Lung (tissue), 12 donors: ENCODE results near the gene RNPEPL1. TPM values are rescaled to one million over a fixed set of nuclear protein-coding genes. Genes with fewer than 3 reads are reported as not detected.

ENCODE experiments used
- ATAC-seq: fragments of 200-7000 bp; cut with Tn5 transposase; one replicate; pipeline ENCODE4 v1.9.1; 2020; ENCODE audit warnings: moderate number of reproducible peaks; ENCODE audit not compliant: insufficient read depth, low FRiP score
- DNase-seq, 3 donors: peaks; one replicate each; pipeline ENCODE4 v3.0.0-alpha.2; 2013 to 2017
- H3K27ac ChIP-seq, 2 donors: one replicate each; pipeline ENCODE4 v1.5.1; 2013; ENCODE audit warnings: mild to moderate bottlenecking in 2 of 2, moderate library complexity in 2 of 2, control low read depth in 1 of 2, inconsistent platforms in 1 of 2, low read depth in 1 of 2, low read length in 1 of 2
- H3K27me3 ChIP-seq, 3 donors: one replicate each; pipeline ENCODE4 v1.5.1; 2013; ENCODE audit warnings: low read length in 2 of 3; ENCODE audit not compliant: control insufficient read depth in 3 of 3, insufficient read depth in 3 of 3
- H3K36me3 ChIP-seq, 4 donors: one replicate each; pipeline ENCODE4 v1.5.1; 2013; ENCODE audit warnings: low read length in 4 of 4, mild to moderate bottlenecking in 1 of 4, moderate library complexity in 1 of 4; ENCODE audit not compliant: control insufficient read depth in 4 of 4, insufficient read depth in 4 of 4
- H3K4me1 ChIP-seq, 5 donors: one replicate each; pipeline ENCODE4 v1.5.1; 2013; ENCODE audit warnings: low read length in 5 of 5, mild to moderate bottlenecking in 2 of 5, moderate library complexity in 1 of 5; ENCODE audit not compliant: control insufficient read depth in 5 of 5, insufficient read depth in 5 of 5
- H3K4me3 ChIP-seq: one replicate; pipeline ENCODE4 v1.5.1; 2013; ENCODE audit warnings: mild to moderate bottlenecking, control low read depth, moderate library complexity
- H3K9ac ChIP-seq, 2 donors: one replicate each; pipeline ENCODE4 v1.5.1; 2013; ENCODE audit warnings: low read length in 2 of 2, control low read depth in 1 of 2; ENCODE audit not compliant: insufficient read depth in 1 of 2
- H3K9me3 ChIP-seq, 4 donors: one replicate each; pipeline ENCODE4 v1.5.1; 2013; ENCODE audit warnings: low read length in 3 of 4, mild to moderate bottlenecking in 1 of 4, moderate library complexity in 1 of 4; ENCODE audit not compliant: control insufficient read depth in 4 of 4, insufficient read depth in 3 of 4
- CTCF ChIP-seq: IDR thresholded peaks from 2 replicates; pipeline ENCODE4 v1.5.1; 2012; ENCODE audit warnings: mild to moderate bottlenecking; ENCODE audit errors: control extremely low read depth, extremely low read depth
- WGBS, 2 donors: extraction: QIAGEN DNeasy Blood & Tissue Kit; methylation state at CpG; one replicate each; pipeline ENCODE4 v1.1.7; 2013; 5-methylcytosine and 5-hydroxymethylcytosine counted together
- polyA plus RNA-seq, 2 donors: library from polyadenylated mRNA; stranded (reverse); fragments of 200-250 nt; gene quantifications; one replicate each; pipeline ENCODE4 v1.2.1, GENCODE V29; 2013
- total RNA-seq, 2 donors: library from RNA; depleted of rRNA in 1 of 2; stranded (reverse); fragments of >200 nt in 1 of 2; gene quantifications; one replicate each; pipeline ENCODE4 v1.2.1, GENCODE V29; 2014 to 2021
- donor health status: control.
- donor health status: control.
- donor health status: Bipolar disorder and iron deficiency.
- donor health status: healthy.
- donor health status: DM: yes; HTN: yes; CAD: no.

RNPEPL1 gene
- total and polyA plus RNA-seq, 4 donors: 24.5 to 235 (median 88.2) TPM

GRCh38 chr2:240577281-240578109, 9.2 kb downstream of the RNPEPL1 start:
- no peak for TF ChIP-seq CTCF
- DNase-seq: no peak
- no peak for ATAC-seq
- Histone ChIP-seq H3K4me1 (peaks cover 0 to 17% (median 0%) of the 10 kb centered on the region in 5 donors), H3K9ac (no peak overlapping the region), H3K4me3 (no peak overlapping the region), H3K36me3 (peaks cover 0 to 63% (median 1%) of the 10 kb centered on the region in 4 donors), H3K27me3 (no peaks in the 10 kb centered on the region), H3K9me3 (no peaks in the 10 kb centered on the region), H3K27ac (peak overlapping the region in 1 of 2 donors; percentile 95)
- WGBS, 2 donors: 93 to 95% methylated on average over 24 to 26 of the region's 26 CpGs

GRCh38 chr2:240578110-240578450, 9.8 kb downstream of the RNPEPL1 start:
- no peak for TF ChIP-seq CTCF
- Histone ChIP-seq H3K27me3 (no peaks in the 10 kb centered on the region), H3K4me1 (peaks cover 0 to 17% (median 0%) of the 10 kb centered on the region in 5 donors), H3K27ac (peak overlapping the region in 1 of 2 donors; percentile 95), H3K9ac (no peak overlapping the region), H3K36me3 (peaks cover 0 to 60% (median 2%) of the 10 kb centered on the region in 4 donors), H3K9me3 (no peaks in the 10 kb centered on the region), H3K4me3 (no peak overlapping the region)
- DNase-seq (no peak), ATAC-seq (no peak)
- 95 to 97% methylated on average over 9 of the region's 9 CpGs for WGBS, 2 donors

- H3K36me3 ChIP-seq: peaks cover 0 to 57% (median 2%) of the 10 kb centered on the region in 4 donors
- no peak overlapping the region for H3K4me3 ChIP-seq
- H3K9ac ChIP-seq: no peak overlapping the region
- WGBS, 2 donors: 92 to 94% methylated on average over 8 of the region's 8 CpGs
- no peak for ATAC-seq
- H3K9me3 ChIP-seq: no peaks in the 10 kb centered on the region
- H3K4me1 ChIP-seq: peaks cover 0 to 17% (median 0%) of the 10 kb centered on the region in 5 donors
- DNase-seq: no peak
- TF ChIP-seq CTCF: no peak
- peak overlapping the region in 1 of 2 donors; percentile 95 for H3K27ac ChIP-seq
- no peaks in the 10 kb centered on the region for H3K27me3 ChIP-seq
Observed at GRCh38 chr2:240578488-240578887, 10.2 kb downstream of the RNPEPL1 start.
